Urinary bladder (tissue), 4 donors: Measurements from ENCODE around the gene EIPR1. TPM values are rescaled to one million over a fixed set of nuclear protein-coding genes. Genes with fewer than 3 reads are reported as not detected.
"Not testable (repeated sequence)": the region's sequence is repeated elsewhere in the genome, so short reads cannot be mapped to it uniquely, and the experiment has no call there.

Experiments used
- DNase-seq: peaks from one replicate; pipeline ENCODE4 v3.0.0-alpha.2; 2015; ENCODE audit errors: extremely low spot score
- H3K27ac ChIP-seq: one replicate; pipeline ENCODE4 v1.5.1; 2013; ENCODE audit warnings: low read depth, mild to moderate bottlenecking, moderate library complexity
- H3K36me3 ChIP-seq: one replicate; pipeline ENCODE4 v1.6.1; 2013; ENCODE audit warnings: mild to moderate bottlenecking, moderate library complexity; ENCODE audit not compliant: insufficient read depth
- H3K4me1 ChIP-seq: one replicate; pipeline ENCODE4 v1.6.1; 2013; ENCODE audit warnings: mild to moderate bottlenecking, moderate library complexity; ENCODE audit not compliant: insufficient read depth
- H3K4me3 ChIP-seq: one replicate; pipeline ENCODE4 v1.5.1; 2013; ENCODE audit warnings: low read depth, low read length
- WGBS: extraction: QIAGEN DNeasy Blood & Tissue Kit; methylation state at CpG from one replicate; pipeline ENCODE4 v1.1.7; 2013; 5-methylcytosine and 5-hydroxymethylcytosine counted together
- polyA plus RNA-seq: library from polyadenylated mRNA; stranded (reverse); fragments of 200-250 nt; gene quantifications from one replicate; pipeline ENCODE4 v1.2.3, GENCODE V29; 2013
- total RNA-seq: library from RNA; depleted of rRNA; stranded (reverse); fragments of >200 nt; gene quantifications from one replicate; pipeline ENCODE4 v1.2.3, GENCODE V29; 2014
- donor health status: healthy with polysubstance abuse.
- donor health status: healthy.

EIPR1 gene
- total and polyA plus RNA-seq, 2 donors = 14.9 to 15.0 TPM

DNA sequence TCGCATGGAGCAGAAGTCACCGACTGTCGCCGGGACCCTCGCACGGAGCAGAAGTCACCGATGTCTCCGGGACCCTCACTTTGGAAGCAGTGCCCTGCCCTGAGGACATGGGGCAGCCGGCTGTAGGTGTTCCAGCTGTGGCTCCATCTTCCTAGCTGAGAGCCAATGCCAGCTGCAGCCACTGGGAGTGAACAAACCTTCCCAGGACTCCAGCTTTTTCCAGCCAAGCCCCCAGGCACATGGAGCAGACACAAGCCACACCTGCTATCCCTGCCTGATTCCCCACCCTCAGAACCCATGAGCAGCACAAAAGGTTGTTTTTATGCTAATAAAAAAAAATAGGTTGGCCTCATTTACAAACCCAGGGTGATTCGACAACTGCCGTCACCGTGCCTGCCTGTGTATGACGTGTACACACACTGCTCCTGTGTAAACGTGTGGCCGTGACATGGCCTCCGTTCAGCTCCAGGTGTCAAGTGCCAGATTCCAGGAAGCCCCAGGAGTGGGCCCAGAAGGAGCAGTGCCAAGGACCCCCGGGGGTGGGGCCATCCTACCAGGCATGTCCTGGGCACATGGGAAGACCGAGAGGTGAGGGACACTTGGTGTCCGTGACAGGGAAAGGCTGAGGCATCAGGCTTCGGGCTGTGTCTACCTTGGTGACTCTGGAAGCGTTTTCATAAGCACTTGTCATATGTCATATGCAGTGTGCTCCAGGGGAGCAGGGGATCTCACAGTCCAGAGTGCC lies 91.5 kb downstream of the EIPR1 start:
- no peaks in the 10 kb centered on the region for H3K36me3 ChIP-seq
- no peak overlapping the region for H3K4me3 ChIP-seq
- no peak overlapping the region for H3K27ac ChIP-seq
- WGBS = 92% methylated on average over 21 of the region's 21 CpGs
- no peaks in the 10 kb centered on the region for H3K4me1 ChIP-seq
- DNase-seq = no peak

DNA sequence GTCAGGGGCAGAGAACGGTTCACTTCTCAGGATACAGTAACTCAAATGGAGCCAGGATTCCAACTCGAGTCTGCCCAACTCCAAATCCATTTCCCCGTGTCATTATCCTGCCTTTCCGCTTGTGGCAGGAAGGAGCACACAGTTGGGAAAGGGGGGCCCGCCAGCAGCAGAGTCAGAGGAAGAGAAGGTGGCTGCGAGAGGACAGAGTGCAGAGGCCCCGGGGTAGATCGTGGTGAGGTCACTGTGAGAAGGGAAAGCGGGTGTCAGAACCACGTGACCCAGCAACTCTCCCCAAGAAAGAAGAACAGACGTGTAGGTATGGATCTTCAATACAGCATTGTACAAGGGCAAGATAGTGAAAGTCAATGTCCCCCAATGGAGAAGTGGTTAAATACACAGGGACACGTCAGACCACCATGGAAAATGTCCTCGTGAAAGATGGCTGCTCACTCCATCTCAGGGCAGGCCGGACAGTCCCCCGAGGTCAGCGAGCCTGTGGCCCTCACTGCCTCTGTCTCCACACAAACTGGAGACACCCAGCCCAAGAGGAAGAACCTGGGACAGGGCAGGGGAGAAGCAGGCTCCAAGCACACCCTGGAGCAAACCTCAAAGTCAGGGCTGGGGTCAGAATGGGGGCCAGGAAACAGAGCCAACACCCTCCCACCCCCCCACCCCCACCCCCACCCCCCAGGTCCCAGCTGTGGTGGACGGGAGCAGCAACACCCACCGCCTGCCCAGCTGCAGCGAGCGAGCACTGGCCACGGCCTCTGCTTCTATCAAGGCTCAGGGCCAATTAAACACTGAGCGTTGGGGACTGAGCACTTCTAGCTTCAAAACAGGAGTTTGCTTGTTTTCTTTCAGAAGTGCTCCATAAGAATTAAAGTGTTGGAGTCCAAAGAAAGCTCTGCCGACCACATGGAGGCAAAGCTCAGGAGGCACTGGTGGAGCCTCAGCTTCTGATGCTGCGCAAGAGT lies 92.7 kb downstream of the EIPR1 start:
- Histone ChIP-seq H3K36me3 (no peaks in the 10 kb centered on the region), H3K4me3 (no peak overlapping the region), H3K4me1 (no peaks in the 10 kb centered on the region), H3K27ac (no peak overlapping the region)
- DNase-seq = no peak
- 81% methylated on average over 24 of the region's 24 CpGs for WGBS

DNA sequence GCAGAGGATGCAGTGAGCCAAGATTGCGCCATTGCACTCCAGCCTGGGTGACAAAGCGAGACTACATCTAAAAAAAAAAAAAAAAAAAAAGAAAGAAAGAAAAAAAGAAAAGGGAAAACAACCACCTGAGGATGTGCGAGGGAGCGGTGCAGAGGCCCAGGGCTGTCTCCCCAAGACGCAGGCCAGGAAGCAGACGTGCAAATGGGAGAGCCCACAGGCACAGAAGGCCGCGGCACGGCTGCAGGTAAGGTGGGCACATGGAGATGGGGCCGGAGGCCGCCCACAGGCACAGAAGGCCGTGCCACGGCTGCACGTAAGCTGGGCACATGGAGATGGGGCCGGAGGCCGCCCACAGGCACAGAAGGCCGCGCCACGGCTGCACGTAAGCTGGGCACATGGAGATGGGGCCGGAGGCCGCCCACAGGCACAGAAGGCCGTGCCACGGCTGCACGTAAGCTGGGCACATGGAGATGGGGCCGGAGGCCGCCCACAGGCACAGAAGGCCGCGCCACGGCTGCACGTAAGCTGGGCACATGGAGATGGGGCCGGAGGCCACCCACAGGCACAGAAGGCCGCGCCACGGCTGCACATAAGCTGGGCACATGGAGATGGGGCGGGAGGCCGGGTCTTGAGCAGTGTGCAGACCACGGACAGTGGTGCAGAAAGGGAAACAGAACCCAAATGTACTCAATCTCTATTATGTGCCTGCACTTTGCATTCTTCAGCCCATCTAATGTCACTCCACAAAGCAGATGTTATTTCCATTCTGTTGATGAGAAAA lies 93.6 kb downstream of the EIPR1 start:
- H3K27ac ChIP-seq, DNase-seq, H3K4me1 ChIP-seq, H3K36me3 ChIP-seq, H3K4me3 ChIP-seq: not testable (repeated sequence)
- WGBS = 97% methylated on average over 34 of the region's 38 CpGs

DNA sequence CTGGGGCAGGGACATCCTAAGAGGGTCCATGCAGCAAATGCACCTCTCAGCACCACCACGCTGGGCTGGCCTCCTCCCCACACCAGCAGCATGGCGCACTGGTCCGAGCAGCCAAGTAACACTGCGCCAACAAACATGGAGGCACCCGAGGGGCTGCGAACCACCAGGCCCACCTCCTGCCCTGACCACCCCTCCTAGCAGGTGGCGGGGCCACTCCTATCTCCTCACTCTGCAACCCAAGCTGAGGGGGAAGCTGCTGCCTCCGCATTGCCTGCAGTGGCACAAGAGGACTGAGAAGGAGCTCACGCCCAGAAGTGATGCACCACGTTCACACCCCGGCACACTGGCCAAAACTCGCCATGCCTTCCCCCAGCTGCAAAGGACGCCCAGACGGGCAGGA lies 94.4 kb downstream of the EIPR1 start:
- no peak for DNase-seq
- Histone ChIP-seq H3K27ac (no peak overlapping the region), H3K4me1 (no peaks in the 10 kb centered on the region), H3K4me3 (no peak overlapping the region), H3K36me3 (no peaks in the 10 kb centered on the region)
- WGBS = 94% methylated on average over 14 of the region's 14 CpGs

DNA sequence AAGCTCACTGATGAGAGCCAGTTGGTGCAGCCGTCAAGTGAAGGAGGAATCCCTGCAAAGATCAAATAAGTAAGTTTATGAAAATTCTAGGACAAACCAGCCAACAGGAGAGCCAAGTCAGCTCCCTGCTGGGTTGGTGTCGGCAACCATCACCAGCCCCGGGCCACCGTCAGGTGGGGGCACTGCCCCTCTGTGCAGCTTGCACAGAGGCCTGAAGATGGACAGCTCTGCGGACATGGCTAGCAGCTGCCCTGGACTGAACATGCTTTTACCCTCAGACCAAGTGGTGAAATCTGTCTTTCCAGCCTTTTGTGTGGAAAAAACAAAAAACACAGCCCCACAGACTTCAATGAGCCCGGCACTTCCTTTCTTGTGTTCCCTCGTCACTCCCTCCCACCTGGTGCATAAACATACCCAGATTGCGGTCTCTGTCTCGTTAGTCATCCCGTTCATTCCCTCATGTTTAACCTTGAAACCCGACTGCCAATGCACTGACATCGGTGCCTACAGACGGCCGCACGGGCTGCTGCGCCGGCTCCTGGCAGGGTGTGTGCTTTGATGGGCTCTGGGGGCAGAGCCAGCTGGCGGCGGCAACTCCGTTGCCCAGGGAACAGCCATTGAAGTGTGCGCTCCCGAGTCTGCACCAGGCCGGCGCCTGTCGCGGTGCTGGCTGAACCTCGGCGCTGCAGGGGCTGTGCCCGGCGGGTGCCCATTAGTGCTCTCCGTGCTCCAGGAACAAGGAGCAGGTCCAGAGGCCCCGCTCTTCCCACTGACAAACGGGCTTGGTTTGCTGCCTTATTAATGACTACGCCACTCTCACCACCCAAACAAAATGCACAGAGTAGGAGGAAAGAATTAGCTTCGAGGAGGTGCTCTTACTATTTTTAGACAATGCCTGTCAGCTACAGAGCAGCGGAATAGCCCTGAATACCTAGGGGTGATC lies 95.3 kb downstream of the EIPR1 start:
- no peak overlapping the region for H3K4me3 ChIP-seq
- 70% methylated on average over 36 of the region's 36 CpGs for WGBS
- no peak overlapping the region for H3K27ac ChIP-seq
- H3K4me1 ChIP-seq = no peaks in the 10 kb centered on the region
- no peaks in the 10 kb centered on the region for H3K36me3 ChIP-seq
- DNase-seq = no peak

DNA sequence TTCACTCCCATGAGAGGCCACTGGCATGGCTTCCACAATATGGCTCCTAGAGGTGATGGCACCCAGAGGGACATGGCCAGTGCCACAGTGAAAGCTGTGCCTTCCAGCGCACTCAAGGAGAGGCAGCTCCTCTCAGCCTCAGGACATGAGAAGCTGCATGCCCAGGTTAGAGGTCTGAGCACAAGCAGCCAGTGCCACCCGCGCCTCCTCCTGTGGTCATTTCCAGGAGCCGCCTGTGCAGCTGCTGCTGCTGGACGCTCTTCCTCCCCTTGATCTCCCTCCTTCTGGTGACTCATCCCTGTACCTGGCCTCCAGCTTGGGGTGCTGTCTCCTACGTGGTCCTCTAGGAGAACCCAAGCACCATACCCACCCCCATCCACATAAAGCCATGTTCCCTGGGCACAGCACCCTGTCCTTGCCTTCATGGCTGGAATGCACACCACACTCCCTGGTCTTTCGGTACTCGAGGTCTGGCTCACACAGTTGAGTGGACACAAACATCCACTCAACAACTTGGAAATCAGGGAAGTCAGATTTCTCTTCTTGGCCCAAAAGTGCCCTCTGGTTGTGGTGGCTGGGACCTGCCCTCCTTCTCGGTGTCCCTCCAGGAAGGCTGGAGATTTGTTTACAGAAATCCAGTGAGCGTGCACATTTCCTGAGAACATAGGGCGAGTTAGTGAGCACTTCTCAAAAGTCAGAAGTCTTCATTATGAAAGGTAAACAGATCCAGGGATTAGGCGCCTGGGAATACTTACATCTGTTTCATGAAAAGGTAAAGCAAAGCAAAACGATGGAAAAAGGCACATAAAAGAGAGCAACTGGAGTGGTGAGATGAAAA lies 96.7 kb downstream of the EIPR1 start:
- no peak overlapping the region for H3K4me3 ChIP-seq
- H3K36me3 ChIP-seq = no peaks in the 10 kb centered on the region
- no peak overlapping the region for H3K27ac ChIP-seq
- DNase-seq = no peak
- 89% methylated on average over 13 of the region's 13 CpGs for WGBS
- H3K4me1 ChIP-seq = no peaks in the 10 kb centered on the region

DNA sequence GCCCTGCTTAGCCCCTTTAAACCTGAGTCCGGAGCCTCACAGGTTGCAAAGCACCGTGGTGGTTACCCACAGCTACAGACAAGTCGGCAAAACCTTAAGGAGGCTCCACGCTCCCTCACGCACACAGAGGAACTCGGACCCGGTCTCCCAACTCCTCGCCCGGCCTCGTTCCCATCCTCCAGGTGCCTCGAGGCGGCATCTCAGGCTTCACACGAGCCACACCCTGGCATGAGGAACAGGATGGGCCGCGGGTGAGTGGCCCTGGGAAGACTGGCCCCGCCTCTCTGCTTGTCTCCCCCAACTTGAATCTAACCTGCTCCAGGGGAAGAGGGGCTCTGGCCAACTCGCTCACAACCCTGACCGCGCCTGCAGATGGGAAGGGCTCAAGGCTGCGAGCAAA lies 97.4 kb downstream of the EIPR1 start:
- H3K4me3 ChIP-seq = no peak overlapping the region
- WGBS = 82% methylated on average over 20 of the region's 20 CpGs
- no peaks in the 10 kb centered on the region for H3K36me3 ChIP-seq
- no peaks in the 10 kb centered on the region for H3K4me1 ChIP-seq
- no peak for DNase-seq
- no peak overlapping the region for H3K27ac ChIP-seq

DNA sequence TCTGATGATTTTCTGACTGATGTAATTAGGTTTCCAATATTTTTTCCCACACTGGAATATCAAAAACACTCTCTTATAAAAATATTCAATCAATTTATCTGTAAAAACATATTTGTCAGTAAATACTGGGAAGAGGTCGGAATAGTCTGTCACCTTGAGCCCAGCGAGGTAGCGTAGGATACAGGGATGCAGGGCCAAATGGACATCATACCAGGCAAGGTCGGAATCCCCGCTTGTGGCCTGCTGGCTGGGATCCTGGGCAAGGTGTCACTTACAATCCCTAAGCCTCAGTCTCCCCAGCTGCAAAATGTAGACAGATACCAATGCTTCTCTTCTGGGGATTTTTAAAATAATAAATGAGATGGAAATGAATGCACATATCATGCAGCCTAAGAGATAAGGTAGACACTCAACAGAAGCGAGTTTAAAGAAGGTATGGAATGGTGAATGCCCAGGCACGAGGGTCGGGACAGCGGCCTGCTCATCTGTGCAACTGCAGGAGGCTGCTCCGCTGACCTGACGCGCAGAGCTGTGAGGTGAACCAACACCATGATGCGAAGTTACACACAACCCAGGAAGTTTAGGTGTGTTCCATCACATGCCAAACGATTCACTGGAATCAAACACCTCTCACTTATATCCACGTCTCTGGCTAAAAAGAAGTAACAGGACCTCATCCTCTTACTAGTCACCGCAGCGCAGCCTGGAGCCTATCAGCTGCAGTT lies 98.2 kb downstream of the EIPR1 start:
- no peak for DNase-seq
- no peaks in the 10 kb centered on the region for H3K36me3 ChIP-seq
- 89% methylated on average over 17 of the region's 17 CpGs for WGBS

DNA sequence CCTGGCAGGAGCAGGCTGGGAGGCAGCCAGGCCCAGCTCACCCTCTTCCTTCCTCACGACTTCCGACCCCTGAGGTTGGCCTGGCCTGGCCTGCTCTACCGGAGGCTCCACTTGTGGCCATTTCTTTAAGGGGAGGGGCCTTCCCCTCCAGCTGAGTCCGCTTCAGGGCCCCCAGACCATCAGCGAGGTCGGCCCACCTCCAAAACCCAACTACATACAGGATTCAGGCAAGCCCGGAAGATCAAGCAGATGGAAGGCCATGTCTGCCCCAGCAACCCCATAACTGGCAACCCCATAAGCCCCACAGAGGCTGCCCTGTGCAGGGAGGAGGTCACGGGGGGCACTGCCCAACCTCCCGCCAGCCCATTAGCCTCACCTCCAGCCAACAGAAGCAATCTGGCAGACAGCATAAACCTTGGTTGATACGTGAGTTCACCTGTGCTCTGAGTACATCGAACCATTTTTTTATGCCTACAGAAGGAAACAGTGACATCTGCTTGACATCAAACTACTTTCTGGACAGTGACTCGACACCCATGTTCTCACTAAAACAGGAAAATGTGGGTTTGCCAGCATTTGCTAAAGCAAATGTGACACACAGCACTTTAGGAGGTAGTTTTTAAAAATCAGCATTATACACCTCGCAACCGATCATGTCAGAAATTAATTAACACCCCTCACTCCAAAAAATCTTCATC lies 98.9 kb downstream of the EIPR1 start:
- Histone ChIP-seq H3K4me1 (no peaks in the 10 kb centered on the region), H3K27ac (no peak overlapping the region), H3K4me3 (no peak overlapping the region), H3K36me3 (no peaks in the 10 kb centered on the region)
- no peak for DNase-seq
- 91% methylated on average over 14 of the region's 14 CpGs for WGBS

More for the DNA sequence above, 98.2 kb downstream of the EIPR1 start:
- Histone ChIP-seq H3K27ac (no peak overlapping the region), H3K4me1 (no peaks in the 10 kb centered on the region), H3K4me3 (no peak overlapping the region)

DNA sequence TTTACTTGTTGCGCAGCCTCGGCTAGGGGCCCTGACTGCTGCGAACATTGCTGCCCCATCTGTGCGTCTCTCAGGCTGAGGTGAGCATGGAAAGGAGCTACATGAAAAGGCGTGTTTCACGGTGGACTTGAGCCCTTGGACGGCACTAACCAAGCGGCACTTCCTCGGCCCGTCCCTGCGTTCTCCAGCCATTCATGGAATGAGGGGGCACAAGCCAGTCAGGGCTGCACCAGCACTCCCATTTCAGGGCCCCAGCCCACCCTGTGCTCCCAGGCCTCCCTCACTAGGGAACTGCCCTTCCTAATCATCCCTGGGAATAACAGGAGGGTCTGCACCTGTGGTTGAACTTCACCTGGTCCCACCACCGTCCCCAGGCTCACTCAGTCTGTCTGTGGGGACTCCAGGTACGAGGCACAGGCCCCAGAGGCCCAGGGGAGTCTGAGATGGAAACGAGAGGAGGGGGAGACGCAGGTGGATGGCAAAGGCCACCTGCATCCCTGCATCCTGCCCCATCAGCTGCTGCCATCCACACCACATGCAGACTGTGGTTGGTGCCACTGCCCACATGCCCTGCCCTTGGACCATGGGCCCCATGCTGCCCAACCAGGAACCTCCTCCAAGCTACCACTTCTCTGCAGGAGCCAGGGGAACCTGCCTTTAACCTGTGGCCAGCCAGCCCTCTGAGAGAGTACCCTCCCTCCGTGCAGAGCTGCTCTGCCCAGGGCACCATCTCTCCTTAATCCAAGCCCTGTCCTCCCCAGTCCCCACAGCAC lies 99.7 kb downstream of the EIPR1 start:
- no peak for DNase-seq
- 95% methylated on average over 16 of the region's 16 CpGs for WGBS
- Histone ChIP-seq H3K27ac (no peak overlapping the region), H3K4me1 (no peaks in the 10 kb centered on the region), H3K36me3 (no peaks in the 10 kb centered on the region), H3K4me3 (no peak overlapping the region)
